Thyroid gland (tissue), 4 donors: ENCODE data around the gene NUBPL. TPM values are rescaled to one million over a fixed set of nuclear protein-coding genes. Genes with fewer than 3 reads are reported as not detected.

ENCODE experiments used
- DNase-seq, 2 donors: peaks; one replicate each; pipeline ENCODE4 v3.0.0-alpha.2; 2019
- H3K27ac ChIP-seq, 3 donors: fragments of 200-600 bp; sonication (generic); 1 replicate in 2 of 3; 2 replicates in 1 of 3; pipeline ENCODE4 v1.5.1; 2016 to 2019; ENCODE audit warnings: mild to moderate bottlenecking in 1 of 3, moderate library complexity in 1 of 3
- H3K27me3 ChIP-seq: fragments of 200-600 bp; sonication (generic); one replicate; pipeline ENCODE4 v1.5.1; 2019
- H3K36me3 ChIP-seq, 2 donors: fragments of 200-600 bp; sonication (generic); one replicate each; pipeline ENCODE4 v1.5.1; 2016 to 2019
- H3K4me1 ChIP-seq, 2 donors: fragments of 200-600 bp; sonication (generic); one replicate each; pipeline ENCODE4 v1.5.1; 2017 to 2019
- H3K4me3 ChIP-seq, 3 donors: fragments of 200-600 bp; sonication (generic); replicated peaks in 1 of 3; 1 replicate in 2 of 3; 2 replicates in 1 of 3; pipeline ENCODE4 v1.5.1; 2016; ENCODE audit warnings: mild to moderate bottlenecking in 1 of 3
- H3K9me3 ChIP-seq: fragments of 200-600 bp; sonication (generic); one replicate; pipeline ENCODE4 v1.5.1; 2017
- CTCF ChIP-seq, 6 experiments: fragments of 200-600 bp in 3 of 6; fragments of 450-650 bp in 3 of 6; sonication (generic) in 3 of 6; IDR thresholded peaks; one replicate each; pipeline ENCODE4 v1.5.1; 2016 to 2019; ENCODE audit warnings: antibody characterized with exemption in 6 of 6, mild to moderate bottlenecking in 2 of 6, inconsistent platforms in 1 of 6, moderate library complexity in 1 of 6
- POLR2A ChIP-seq, 2 donors: fragments of 450-650 bp; IDR thresholded peaks; one replicate each; pipeline ENCODE4 v1.6.1; 2017; ENCODE audit warnings: antibody characterized with exemption in 2 of 2, mild to moderate bottlenecking in 2 of 2, moderate library complexity in 1 of 2
- WGBS, 2 donors: methylation state at CpG; one replicate each; pipeline ENCODE4 v1.1.5; 2017; 5-methylcytosine and 5-hydroxymethylcytosine counted together
- intact Hi-C: fragments of 100-400 bp; cut with DNase I; formaldehyde crosslinking; loops from one replicate; pipeline ENCODE4 v1.15.1; 2023
- total RNA-seq, 4 donors: library from RNA; depleted of rRNA; stranded (reverse); fragments of >200 nt; gene quantifications; one replicate each; pipeline ENCODE4 v1.2.3, GENCODE V29; 2016

The NUBPL gene
- total RNA-seq, 4 donors from 2014 or later, result 12.0 to 27.1 (median 14.2) TPM

- WGBS, 2 donors, result 85 to 100% methylated on average over 2 to 9 of the region's 9 CpGs
- Histone ChIP-seq H3K27me3 (no peaks in the 10 kb centered on the region), H3K36me3 (no peaks in the 10 kb centered on the region), H3K4me1 (no peaks in the 10 kb centered on the region), H3K9me3 (no peaks in the 10 kb centered on the region), H3K4me3 (no peak overlapping the region), H3K27ac (no peak overlapping the region)
- TF ChIP-seq CTCF (IDR thresholded peaks at IDR 0.05) (no peak), POLR2A (IDR thresholded peaks at IDR 0.05) (no peak)
- no peak for DNase-seq
- intact Hi-C loops, result no loop called here
Measured at GRCh38 chr14:31678421-31679249, 117.4 kb downstream of the NUBPL start.

- Histone ChIP-seq H3K4me3 (no peak overlapping the region), H3K9me3 (no peaks in the 10 kb centered on the region), H3K36me3 (no peaks in the 10 kb centered on the region), H3K27me3 (no peaks in the 10 kb centered on the region), H3K4me1 (no peaks in the 10 kb centered on the region), H3K27ac (no peak overlapping the region)
- WGBS, 2 donors, result 94 to 96% methylated on average over 2 of the region's 2 CpGs
- TF ChIP-seq CTCF (IDR thresholded peaks at IDR 0.05) (no peak), POLR2A (IDR thresholded peaks at IDR 0.05) (no peak)
- no peak for DNase-seq
- intact Hi-C loops, result no loop called here
Measured at GRCh38 chr14:31682768-31683167, 121.6 kb downstream of the NUBPL start.

- intact Hi-C loops, result no loop called here
- no peaks in the 10 kb centered on the region for H3K36me3 ChIP-seq
- DNase-seq, result no peak
- H3K27me3 ChIP-seq, result no peaks in the 10 kb centered on the region
- no peaks in the 10 kb centered on the region for H3K4me1 ChIP-seq
- H3K9me3 ChIP-seq, result no peaks in the 10 kb centered on the region
- 90 to 94% methylated on average over 1 of the region's 1 CpG for WGBS, 2 donors
- no peak overlapping the region for H3K27ac ChIP-seq
- H3K4me3 ChIP-seq, result no peak overlapping the region
- no peak for TF ChIP-seq CTCF (IDR thresholded peaks at IDR 0.05)
- TF ChIP-seq POLR2A (IDR thresholded peaks at IDR 0.05), result no peak
Measured at GRCh38 chr14:31687726-31688125, 126.5 kb downstream of the NUBPL start.

GRCh38 chr14:31690056-31690455, 128.9 kb downstream of the NUBPL start:
- Histone ChIP-seq H3K27me3 (no peaks in the 10 kb centered on the region), H3K4me3 (no peak overlapping the region), H3K9me3 (no peaks in the 10 kb centered on the region), H3K36me3 (no peaks in the 10 kb centered on the region), H3K27ac (no peak overlapping the region), H3K4me1 (no peaks in the 10 kb centered on the region)
- no peak for DNase-seq
- intact Hi-C loops, result no loop called here
- TF ChIP-seq POLR2A (IDR thresholded peaks at IDR 0.05) (no peak), CTCF (IDR thresholded peaks at IDR 0.05) (no peak)
- WGBS, 2 donors, result 67 to 70% methylated on average over 3 of the region's 3 CpGs

- Histone ChIP-seq H3K4me3 (no peak overlapping the region), H3K36me3 (no peaks in the 10 kb centered on the region), H3K27me3 (no peaks in the 10 kb centered on the region), H3K4me1 (no peaks in the 10 kb centered on the region), H3K9me3 (no peaks in the 10 kb centered on the region), H3K27ac (no peak overlapping the region)
- TF ChIP-seq CTCF (IDR thresholded peaks at IDR 0.05) (no peak), POLR2A (IDR thresholded peaks at IDR 0.05) (no peak)
- intact Hi-C loops, result no loop called here
- WGBS, 2 donors, result 76 to 83% methylated on average over 1 of the region's 1 CpG
- DNase-seq, result no peak
Measured at GRCh38 chr14:31692376-31692781, 131.2 kb downstream of the NUBPL start.
